ENCODE data around the gene TF. TPM values are rescaled to one million over a fixed set of nuclear protein-coding genes. Genes with fewer than 3 reads are reported as not detected.
A peak's percentile ranks its signal among the peaks of the same experiment; 100 is the strongest.

TF gene
- total and polyA plus RNA-seq, 2 experiments from 2014 or later = 0.05 TPM; not detected in 1

DNA sequence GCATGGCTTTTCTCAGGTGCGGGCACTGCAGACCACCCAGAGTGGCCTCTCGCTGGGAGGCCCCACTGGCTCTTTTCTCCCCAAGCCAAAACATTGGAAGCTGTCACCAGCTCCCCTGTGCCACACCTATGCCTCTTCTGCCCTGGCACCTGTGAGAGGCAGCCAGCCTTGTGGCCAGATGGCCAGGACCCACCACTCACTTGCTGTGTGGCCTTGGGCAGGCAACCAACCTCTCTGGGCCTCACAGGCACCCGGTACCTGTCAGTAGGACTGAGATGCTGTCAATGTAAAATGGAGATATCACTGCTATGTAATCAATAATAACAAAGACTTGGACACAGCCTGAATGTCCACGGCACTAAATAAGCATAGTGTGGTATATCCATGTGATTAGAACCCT is 96.0 kb downstream of the TF start:
- H3K27me3 ChIP-seq (replicated peaks; ENCODE audit: insufficient read depth) = no peaks in the 10 kb centered on the region
- H3K36me3 ChIP-seq (ENCODE audit: low read depth) = no peaks in the 10 kb centered on the region
- no peak overlapping the region for H3K9ac ChIP-seq
- H3K4me3 ChIP-seq = no peak overlapping the region
- no peaks in the 10 kb centered on the region for H3F3A ChIP-seq (ENCODE audit: insufficient read depth)
- no peaks in the 10 kb centered on the region for H4K20me1 ChIP-seq (ENCODE audit: insufficient read depth)
- no peak overlapping the region for H2AFZ ChIP-seq
- in situ Hi-C loops (cut with MboI) = no loop called here
- H3K9me3 ChIP-seq (ENCODE audit: low read depth) = no peaks in the 10 kb centered on the region
- H3K79me2 ChIP-seq (ENCODE audit: insufficient read depth) = no peaks in the 10 kb centered on the region
- H3K4me1 ChIP-seq (ENCODE audit: insufficient read depth) = no peaks in the 10 kb centered on the region
- H3K9me2 ChIP-seq (ENCODE audit: insufficient read depth) = no peaks in the 10 kb centered on the region
- WGBS, 2 experiments (ENCODE audit: low coverage in 1 of 2, low lambda C conversion rate in 2 of 2, missing lambda C conversion rate in 2 of 2) = 64 to 65% methylated on average over 4 of the region's 4 CpGs
- H3K27ac ChIP-seq = no peak overlapping the region
- H3K4me2 ChIP-seq (ENCODE audit: unreplicated experiment) = no peak overlapping the region
- TF ChIP-seq EZH2phosphoT487 (IDR thresholded peaks at IDR 0.05; ENCODE audit: insufficient read depth, low read depth) (no peak), EZH2 (IDR thresholded peaks at IDR 0.05; ENCODE audit: insufficient read depth, poor library complexity, severe bottlenecking) (no peak)
- DNase-seq = no peak

DNA sequence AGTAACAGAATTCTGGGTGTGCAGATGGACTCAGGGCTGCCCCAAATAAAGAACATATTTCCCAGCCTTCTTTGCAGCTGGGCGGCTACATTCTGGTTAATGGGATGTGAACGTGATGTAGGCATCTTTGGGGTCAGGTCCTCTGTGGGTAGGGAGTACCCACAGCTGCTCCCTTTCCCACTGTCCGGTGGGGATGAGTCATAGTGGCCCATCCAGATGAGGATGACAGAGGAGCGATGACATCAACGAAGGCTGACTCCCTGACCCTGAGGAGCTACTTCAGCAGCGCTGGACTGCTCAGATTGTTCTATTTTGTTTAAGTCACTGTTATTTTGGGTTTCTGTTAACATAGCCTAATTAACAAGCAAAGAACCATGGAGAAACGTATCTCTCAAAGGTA is 97.4 kb downstream of the TF start:
- Histone ChIP-seq H3K36me3 (ENCODE audit: low read depth) (no peaks in the 10 kb centered on the region), H3K9me3 (ENCODE audit: low read depth) (no peaks in the 10 kb centered on the region), H3K9ac (no peak overlapping the region), H3K27ac (no peak overlapping the region), H3F3A (ENCODE audit: insufficient read depth) (no peaks in the 10 kb centered on the region), H3K27me3 (replicated peaks; ENCODE audit: insufficient read depth) (no peaks in the 10 kb centered on the region; the same call in 1 of the 2 replicates), H3K4me1 (ENCODE audit: insufficient read depth) (no peaks in the 10 kb centered on the region), H3K4me3 (no peak overlapping the region), H3K9me2 (ENCODE audit: insufficient read depth) (no peaks in the 10 kb centered on the region), H3K79me2 (ENCODE audit: insufficient read depth) (no peaks in the 10 kb centered on the region), H2AFZ (no peak overlapping the region), H4K20me1 (ENCODE audit: insufficient read depth) (no peaks in the 10 kb centered on the region), H3K4me2 (ENCODE audit: unreplicated experiment) (no peak overlapping the region)
- 59 to 65% methylated on average over 7 of the region's 7 CpGs for WGBS, 2 experiments (ENCODE audit: low coverage in 1 of 2, low lambda C conversion rate in 2 of 2, missing lambda C conversion rate in 2 of 2)
- TF ChIP-seq EZH2 (IDR thresholded peaks at IDR 0.05; ENCODE audit: insufficient read depth, poor library complexity, severe bottlenecking) (no peak), EZH2phosphoT487 (IDR thresholded peaks at IDR 0.05; ENCODE audit: insufficient read depth, low read depth) (no peak)
- peak; percentile 34 for DNase-seq
- in situ Hi-C loops (cut with MboI) = no loop called here

DNA sequence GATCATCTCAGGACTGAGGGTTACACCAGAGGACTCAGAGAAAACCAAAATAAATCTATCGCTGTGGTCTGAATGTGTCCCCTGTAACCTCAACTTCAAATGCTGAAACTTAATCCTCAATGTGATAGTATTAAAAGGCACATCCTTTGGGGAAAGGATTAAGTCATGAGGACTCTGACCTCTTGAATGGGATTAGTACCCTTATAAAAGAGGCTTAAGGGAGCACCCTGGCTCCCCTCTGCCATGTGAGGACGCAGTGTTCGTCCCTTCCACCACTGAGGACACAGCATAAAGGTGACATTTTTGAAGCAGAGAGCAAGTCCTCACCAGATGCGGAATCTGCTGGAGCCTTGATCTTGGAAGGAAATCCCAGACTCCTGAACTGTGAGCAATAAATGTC is 98.9 kb downstream of the TF start:
- 83 to 84% methylated on average over 4 of the region's 4 CpGs for WGBS, 2 experiments (ENCODE audit: low coverage in 1 of 2, low lambda C conversion rate in 2 of 2, missing lambda C conversion rate in 2 of 2)
- TF ChIP-seq EZH2 (IDR thresholded peaks at IDR 0.05; ENCODE audit: insufficient read depth, poor library complexity, severe bottlenecking) (no peak), EZH2phosphoT487 (IDR thresholded peaks at IDR 0.05; ENCODE audit: insufficient read depth, low read depth) (no peak)
- H3K4me1 ChIP-seq (ENCODE audit: insufficient read depth) = no peaks in the 10 kb centered on the region

More for the DNA sequence above, 98.9 kb downstream of the TF start:
- no peak for DNase-seq
- Histone ChIP-seq H3F3A (ENCODE audit: insufficient read depth) (no peaks in the 10 kb centered on the region), H3K9me3 (ENCODE audit: low read depth) (no peaks in the 10 kb centered on the region), H2AFZ (no peak overlapping the region), H3K27me3 (replicated peaks; ENCODE audit: insufficient read depth) (no peaks in the 10 kb centered on the region; the same call in 1 of the 2 replicates), H3K79me2 (ENCODE audit: insufficient read depth) (no peaks in the 10 kb centered on the region), H3K4me3 (no peak overlapping the region), H3K9ac (no peak overlapping the region), H3K9me2 (ENCODE audit: insufficient read depth) (no peaks in the 10 kb centered on the region), H3K27ac (no peak overlapping the region), H3K4me2 (ENCODE audit: unreplicated experiment) (no peak overlapping the region), H3K36me3 (ENCODE audit: low read depth) (no peaks in the 10 kb centered on the region), H4K20me1 (ENCODE audit: insufficient read depth) (no peaks in the 10 kb centered on the region)
- in situ Hi-C loops (cut with MboI) = no loop called here

Small RNA genes within 50 kb of the gene (small RNA-seq; reads per million reads assigned to genes)
- not detected for gene RNA5SP140 (ENCODE audit: low read depth, low replicate concordance)

Other genes starting within 250 kb of the TF start
- gene CDV3, start 172.7 kb upstream of the TF start, total RNA-seq (2014; rRNA removed; shearing (Covaris generic)) = 155 TPM in 2 replicates
- 37.0 and 41.8 TPM in 2 replicates for gene CDV3, start 172.7 kb upstream of the TF start, polyA plus RNA-seq (2016; fragmentation: Nextera tagmentation; extraction: Ambion mirVana)
- 21.0 and 31.0 TPM in 2 replicates for gene TOPBP1, start 84.5 kb upstream of the TF start, total RNA-seq (2014; rRNA removed; shearing (Covaris generic))
- 8.2 and 9.4 TPM in 2 replicates for gene TOPBP1, start 84.5 kb upstream of the TF start, polyA plus RNA-seq (2016; fragmentation: Nextera tagmentation; extraction: Ambion mirVana)
- 82.5 and 110 TPM in 2 replicates for gene SRPRB, start 59.4 kb downstream of the TF start, total RNA-seq (2014; rRNA removed; shearing (Covaris generic))
- gene SRPRB, start 59.4 kb downstream of the TF start, polyA plus RNA-seq (2016; fragmentation: Nextera tagmentation; extraction: Ambion mirVana) = 99.4 and 102 TPM in 2 replicates
- 0.38 and 0.76 TPM in 2 replicates for gene RAB6B, start 149.5 kb downstream of the TF start, total RNA-seq (2014; rRNA removed; shearing (Covaris generic))
- gene RAB6B, start 149.5 kb downstream of the TF start, polyA plus RNA-seq (2016; fragmentation: Nextera tagmentation; extraction: Ambion mirVana) = 0.59 and 0.67 TPM in 2 replicates

Measured in GM23248 (cell line).